ENCODE data around the gene LCOR. TPM values are rescaled to one million over a fixed set of nuclear protein-coding genes. Genes with fewer than 3 reads are reported as not detected.
"Not testable (repeated sequence)": the region's sequence is repeated elsewhere in the genome, so short reads cannot be mapped to it uniquely, and the experiment has no call there.

The LCOR gene
- total RNA-seq, 1 donor: 87.7 TPM

DNA sequence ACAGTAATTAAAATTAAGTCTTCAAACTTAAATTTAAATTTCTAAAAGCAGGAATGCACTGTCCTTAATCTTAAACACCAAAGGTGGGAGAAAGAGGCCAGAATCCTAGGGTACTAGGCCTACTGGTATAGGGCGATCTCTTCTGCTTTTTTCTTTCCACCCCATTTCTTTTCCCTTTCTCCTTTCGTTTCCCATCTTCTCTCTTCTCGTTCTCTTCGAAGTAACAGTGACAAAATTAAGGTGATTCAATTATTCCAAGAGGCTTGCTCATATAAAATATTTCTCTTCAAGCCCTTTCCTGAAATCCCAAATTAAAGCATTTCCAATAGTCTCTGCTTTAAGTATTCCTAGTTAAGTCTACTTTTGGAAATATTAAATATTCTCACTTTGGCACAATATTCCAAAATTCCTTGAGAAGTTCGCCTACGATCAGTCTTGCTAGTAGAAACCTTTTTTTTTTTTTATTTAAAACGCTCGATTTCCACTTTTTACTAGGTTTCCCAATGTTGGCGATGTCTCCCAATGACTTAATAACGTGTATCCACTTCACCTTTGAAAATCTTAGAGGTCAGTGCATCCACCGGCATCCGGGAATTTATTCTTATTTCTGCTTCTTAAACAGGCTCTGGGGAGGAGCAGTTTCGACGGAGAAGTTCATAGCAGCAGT lies 765 bp upstream of the LCOR start:
- Histone ChIP-seq H3K27me3 (ENCODE audit: insufficient read depth, low read length) (no peaks in the 10 kb centered on the region), H3K4me1 (ENCODE audit: insufficient read depth, low read length) (peaks cover 40% of the 10 kb centered on the region), H3K4me3 (ENCODE audit: low read length) (peak overlapping the region; percentile 62), H3K9me3 (ENCODE audit: low read depth, low read length) (no peaks in the 10 kb centered on the region)

DNA sequence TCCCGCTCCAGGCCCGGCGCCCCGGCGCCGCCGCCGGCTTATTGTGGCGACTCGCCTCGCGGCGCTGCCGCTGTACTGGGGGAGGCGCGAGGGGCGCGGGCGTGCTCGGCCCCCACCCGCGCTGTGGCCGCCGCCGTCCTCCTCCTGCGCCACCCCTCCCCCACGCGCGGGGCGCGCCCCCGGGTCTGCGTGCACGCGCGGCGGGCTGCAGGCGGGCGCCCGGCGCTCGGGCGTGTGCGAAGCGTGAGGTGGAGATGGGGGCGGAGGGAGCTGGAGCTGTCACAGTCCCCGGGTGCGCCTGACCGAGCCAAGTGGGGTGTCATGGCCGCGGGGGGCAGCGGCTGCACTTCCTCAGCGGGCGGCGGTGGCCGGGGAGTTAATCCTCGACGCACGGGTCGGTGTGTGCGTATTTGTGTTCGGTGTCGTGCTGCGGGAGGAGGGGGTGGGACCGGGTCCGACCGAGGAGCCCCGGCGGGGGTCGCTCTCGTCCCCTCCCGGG lies 672 bp downstream of the LCOR start:
- H3K4me3 ChIP-seq (ENCODE audit: low read length): peak overlapping the region; percentile 62
- H3K4me1 ChIP-seq (ENCODE audit: insufficient read depth, low read length): peaks cover 46% of the 10 kb centered on the region
- H3K27me3 ChIP-seq (ENCODE audit: insufficient read depth, low read length): no peaks in the 10 kb centered on the region

DNA sequence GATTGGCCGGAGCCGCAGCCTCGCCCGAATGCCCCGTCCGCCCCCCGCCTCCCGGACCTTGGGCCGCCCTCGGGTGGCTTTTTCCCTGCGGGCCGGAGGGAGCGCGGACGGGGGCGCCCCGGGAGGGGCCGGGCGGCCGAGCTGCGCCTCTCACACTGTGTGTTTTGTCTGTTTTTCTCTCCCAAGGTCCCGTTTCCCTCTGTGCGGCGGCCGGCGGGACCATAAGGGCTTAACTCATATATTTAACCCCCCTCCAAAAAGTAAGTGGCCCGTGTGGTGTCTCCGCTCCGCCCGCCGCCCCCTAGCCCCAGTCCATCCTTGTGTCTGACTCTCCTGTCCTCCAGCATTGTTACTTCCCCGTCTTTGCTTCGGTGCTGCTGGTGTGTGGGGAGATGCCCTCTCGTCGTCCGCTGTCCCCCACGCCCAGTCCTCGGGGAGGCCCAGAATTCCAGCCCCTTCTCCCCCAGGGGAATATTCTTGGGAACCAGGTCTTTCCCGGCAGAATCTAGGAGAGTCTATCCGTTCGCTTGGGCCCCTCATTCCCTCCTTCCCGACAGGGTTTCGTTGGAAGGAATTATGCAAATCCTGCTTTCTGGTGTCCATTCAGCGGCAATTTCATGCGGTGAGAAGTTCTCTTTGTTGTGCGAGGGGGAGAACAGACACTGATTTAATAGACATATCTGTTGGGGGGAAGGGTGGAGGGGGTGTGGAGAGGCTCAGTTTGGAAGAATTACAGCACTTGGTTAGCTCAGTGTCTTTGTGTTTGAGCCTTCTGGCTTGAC lies 1.3 kb downstream of the LCOR start:
- Histone ChIP-seq H3K4me3 (ENCODE audit: low read length) (peak overlapping the region; percentile 62), H3K27me3 (ENCODE audit: insufficient read depth, low read length) (no peaks in the 10 kb centered on the region), H3K4me1 (ENCODE audit: insufficient read depth, low read length) (peaks cover 46% of the 10 kb centered on the region), H3K9me3 (ENCODE audit: low read depth, low read length) (no peaks in the 10 kb centered on the region)

More for the DNA sequence above, 672 bp downstream of the LCOR start:
- no peaks in the 10 kb centered on the region for H3K9me3 ChIP-seq (ENCODE audit: low read depth, low read length)

DNA sequence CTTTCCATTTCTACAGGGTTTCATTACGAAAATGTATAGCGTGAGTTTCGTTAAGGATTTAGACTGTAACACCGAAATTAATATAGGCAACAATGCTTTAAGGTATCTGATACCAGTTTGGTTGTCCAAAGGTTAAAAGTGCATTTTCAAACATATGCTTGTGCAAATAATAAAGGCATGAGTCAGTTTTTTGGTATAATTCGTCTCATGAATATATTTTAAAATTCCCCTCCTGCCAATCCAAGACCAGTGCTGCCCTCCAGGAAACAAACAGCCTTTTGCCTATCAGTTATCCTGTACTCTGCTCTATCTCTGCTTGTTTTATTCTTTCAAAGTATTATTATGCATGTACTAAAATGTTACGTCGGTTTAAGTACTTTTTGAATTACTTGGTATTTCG lies 2.0 kb downstream of the LCOR start:
- H3K9me3 ChIP-seq (ENCODE audit: low read depth, low read length): no peaks in the 10 kb centered on the region
- H3K4me3 ChIP-seq (ENCODE audit: low read length): peak overlapping the region; percentile 62
- peaks cover 46% of the 10 kb centered on the region for H3K4me1 ChIP-seq (ENCODE audit: insufficient read depth, low read length)
- H3K27me3 ChIP-seq (ENCODE audit: insufficient read depth, low read length): no peaks in the 10 kb centered on the region

DNA sequence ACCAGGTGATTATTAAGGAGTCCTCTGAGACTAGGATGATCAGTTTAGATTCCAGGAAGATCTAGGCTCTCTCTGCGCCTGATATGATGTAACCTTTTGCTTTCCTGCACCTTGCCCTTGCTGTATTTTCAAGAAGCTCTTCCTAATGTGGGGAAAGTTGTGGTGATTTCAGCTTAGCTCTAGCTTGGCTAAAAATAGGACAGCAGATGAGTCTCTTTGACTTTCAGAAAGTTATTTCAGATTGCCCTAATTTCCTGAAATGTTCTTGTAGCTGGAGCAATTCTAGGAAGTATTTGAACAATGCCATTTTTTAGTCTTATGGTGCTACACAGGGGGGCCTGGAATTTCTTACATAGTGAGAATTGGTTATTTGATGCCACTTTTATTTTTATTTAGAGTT lies 3.8 kb downstream of the LCOR start:
- H3K9me3 ChIP-seq (ENCODE audit: low read depth, low read length): no peaks in the 10 kb centered on the region
- no peaks in the 10 kb centered on the region for H3K27me3 ChIP-seq (ENCODE audit: insufficient read depth, low read length)
- no peak overlapping the region for H3K4me3 ChIP-seq (ENCODE audit: low read length)
- H3K4me1 ChIP-seq (ENCODE audit: insufficient read depth, low read length): peaks cover 52% of the 10 kb centered on the region

DNA sequence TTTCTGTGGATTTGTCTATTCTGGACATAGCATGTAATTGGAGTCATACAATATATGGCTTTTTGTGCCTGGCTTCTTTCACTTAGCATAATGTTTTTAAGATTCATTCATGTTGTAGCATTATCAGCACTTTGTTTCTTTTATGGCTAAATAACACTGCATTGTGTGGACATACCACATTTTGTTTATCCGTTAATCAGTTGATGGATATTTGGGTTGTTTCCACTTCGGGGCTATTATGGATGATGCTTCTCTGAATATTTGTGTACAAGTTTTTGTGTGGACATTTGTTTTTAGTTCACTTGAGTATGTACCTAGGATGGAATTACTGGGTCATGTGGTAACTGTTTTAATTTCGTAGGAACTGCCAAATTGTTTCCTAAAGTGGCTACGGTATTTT lies 6.4 kb downstream of the LCOR start:
- Histone ChIP-seq H3K4me1 (ENCODE audit: insufficient read depth, low read length) (peaks cover 58% of the 10 kb centered on the region), H3K4me3 (ENCODE audit: low read length) (no peak overlapping the region), H3K9me3 (ENCODE audit: low read depth, low read length) (no peaks in the 10 kb centered on the region), H3K27me3 (ENCODE audit: insufficient read depth, low read length) (no peaks in the 10 kb centered on the region)

DNA sequence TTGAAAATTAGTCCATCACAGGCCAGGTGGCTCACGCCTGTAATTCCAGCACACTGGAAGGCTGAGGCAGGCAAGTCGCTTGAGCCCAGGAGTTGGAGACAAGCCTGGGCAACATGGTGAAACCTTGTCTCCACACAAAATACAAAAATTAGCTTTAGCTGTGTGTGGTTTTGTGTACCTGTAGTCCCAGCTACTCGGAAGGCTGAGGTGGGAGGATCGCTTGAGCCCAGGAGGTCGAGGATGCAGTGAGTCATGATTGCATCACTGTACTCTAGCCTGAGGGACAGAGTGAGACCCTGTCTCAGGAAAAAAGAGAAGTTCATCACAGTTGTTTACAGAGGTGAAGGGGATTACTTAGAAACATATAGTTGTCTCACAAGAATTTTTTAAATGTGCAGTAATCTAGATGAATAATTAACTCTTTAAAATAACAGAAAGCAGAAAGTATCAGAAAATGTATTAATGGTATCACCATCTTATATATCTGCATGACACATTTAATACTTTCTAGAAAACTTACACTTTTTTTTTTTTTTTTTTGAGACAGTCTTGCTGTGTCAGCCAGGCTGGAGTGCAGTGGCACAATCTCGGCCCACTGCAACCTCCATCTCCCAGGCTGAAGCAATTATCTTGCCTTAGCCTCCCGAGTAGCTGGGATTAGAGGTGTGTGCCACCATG lies 8.9 kb downstream of the LCOR start:
- H3K4me1 ChIP-seq (ENCODE audit: insufficient read depth, low read length): peaks cover 45% of the 10 kb centered on the region
- H3K9me3 ChIP-seq (ENCODE audit: low read depth, low read length): no peaks in the 10 kb centered on the region
- H3K27me3 ChIP-seq (ENCODE audit: insufficient read depth, low read length): no peaks in the 10 kb centered on the region
- no peak overlapping the region for H3K4me3 ChIP-seq (ENCODE audit: low read length)

DNA sequence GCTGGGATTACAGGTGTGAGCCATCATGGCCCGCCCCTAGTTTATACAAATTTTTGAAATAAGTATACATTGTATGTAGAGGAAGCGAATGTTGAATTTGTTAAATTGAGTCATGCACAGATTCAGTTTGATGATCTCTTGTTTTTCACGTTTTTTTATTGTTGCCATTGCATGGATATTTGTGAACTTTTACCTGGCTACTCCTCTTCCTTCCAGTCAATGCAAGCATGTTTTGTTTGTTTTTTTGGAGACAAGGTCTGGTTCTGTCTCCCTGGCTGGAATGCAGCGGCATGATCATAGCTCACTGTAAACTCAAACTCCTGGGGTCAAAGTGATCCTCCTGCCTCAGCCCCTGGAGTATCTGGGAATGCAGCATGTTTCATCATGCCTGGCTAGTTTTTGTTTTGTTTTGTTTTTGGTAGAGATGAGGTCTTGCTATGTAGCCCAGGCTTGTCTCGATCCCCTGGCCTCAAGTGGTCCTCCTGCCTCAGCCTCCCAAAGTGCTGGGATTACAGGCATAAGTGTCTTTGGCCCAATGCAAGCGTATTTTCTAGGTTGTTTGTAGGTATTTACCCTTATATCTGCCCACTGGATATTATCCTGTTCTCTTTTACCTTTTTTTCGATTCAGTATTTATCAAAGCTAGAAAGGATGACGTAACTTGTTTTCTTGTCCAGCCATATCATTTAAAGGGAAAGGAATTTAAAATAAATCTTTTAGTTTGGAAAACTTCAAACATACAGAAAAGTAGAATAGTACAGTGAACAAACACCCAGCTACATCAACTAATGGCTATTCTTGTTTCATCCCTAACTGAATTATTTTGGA lies 11.0 kb downstream of the LCOR start:
- H3K27me3 ChIP-seq (ENCODE audit: insufficient read depth, low read length): no peaks in the 10 kb centered on the region
- H3K9me3 ChIP-seq (ENCODE audit: low read depth, low read length): no peaks in the 10 kb centered on the region
- no peak overlapping the region for H3K4me3 ChIP-seq (ENCODE audit: low read length)
- peaks cover 36% of the 10 kb centered on the region for H3K4me1 ChIP-seq (ENCODE audit: insufficient read depth, low read length)

DNA sequence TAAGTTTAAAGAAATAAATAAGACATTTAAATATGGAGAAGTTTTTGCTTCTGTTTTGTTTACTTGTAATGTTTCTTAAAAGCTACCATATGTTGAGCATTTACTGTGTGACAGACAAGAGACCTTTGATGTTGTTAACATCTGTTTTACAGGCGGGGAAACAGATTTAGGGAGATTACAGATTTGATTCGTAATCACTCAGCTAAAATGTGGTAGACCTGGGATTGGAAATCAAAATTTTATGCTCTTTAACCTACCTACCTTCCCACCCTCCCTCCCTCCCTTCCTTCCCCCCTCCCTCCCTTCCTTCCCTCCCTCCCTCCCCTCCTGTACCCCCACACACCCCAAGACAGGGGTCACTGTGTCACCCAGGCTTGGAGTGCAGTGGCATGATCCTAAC lies 11.7 kb downstream of the LCOR start:
- Histone ChIP-seq H3K9me3 (ENCODE audit: low read depth, low read length) (no peaks in the 10 kb centered on the region), H3K4me3 (ENCODE audit: low read length) (no peak overlapping the region), H3K27me3 (ENCODE audit: insufficient read depth, low read length) (no peaks in the 10 kb centered on the region), H3K4me1 (ENCODE audit: insufficient read depth, low read length) (peaks cover 36% of the 10 kb centered on the region)

DNA sequence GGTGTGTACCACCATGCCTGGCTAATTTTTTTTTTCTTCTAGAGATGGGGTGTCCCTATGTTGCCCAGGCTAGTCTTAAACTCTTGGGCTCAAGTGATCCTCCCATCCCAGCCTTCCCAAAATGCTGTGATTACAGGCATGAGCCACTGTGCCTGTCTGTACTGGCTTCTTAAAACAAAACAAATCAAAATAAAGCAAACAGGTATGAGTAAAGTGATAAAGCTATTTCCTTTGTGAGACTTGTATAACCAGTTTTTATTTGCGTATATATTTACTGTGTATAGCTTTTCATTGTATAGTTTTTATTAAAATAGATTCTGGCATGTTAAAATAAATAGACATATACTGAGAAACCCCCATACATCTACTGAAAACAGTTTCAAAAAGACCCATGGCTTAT lies 14.3 kb downstream of the LCOR start:
- no peak overlapping the region for H3K4me3 ChIP-seq (ENCODE audit: low read length)
- no peaks in the 10 kb centered on the region for H3K9me3 ChIP-seq (ENCODE audit: low read depth, low read length)
- peaks cover 26% of the 10 kb centered on the region for H3K4me1 ChIP-seq (ENCODE audit: insufficient read depth, low read length)
- H3K27me3 ChIP-seq (ENCODE audit: insufficient read depth, low read length): no peaks in the 10 kb centered on the region

DNA sequence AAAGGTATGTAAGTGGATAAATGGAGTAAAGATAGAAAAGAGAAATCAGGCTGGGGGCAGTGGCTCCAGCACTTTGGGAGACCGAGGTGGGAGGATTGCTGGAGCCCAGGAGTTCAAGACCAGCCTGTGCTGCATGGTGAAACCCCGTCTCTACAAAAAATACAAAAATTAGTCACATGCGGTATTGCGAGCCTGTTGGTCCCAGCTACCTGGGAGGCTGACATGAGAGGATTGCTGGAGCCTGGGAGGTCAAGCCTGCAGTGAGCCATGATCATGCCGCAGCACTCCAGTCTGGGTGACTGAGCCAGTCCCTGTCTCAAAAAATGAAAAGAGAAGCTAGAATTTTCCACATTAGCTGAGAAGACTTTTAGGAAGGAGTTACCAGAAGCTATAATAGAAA lies 14.8 kb downstream of the LCOR start:
- H3K9me3 ChIP-seq (ENCODE audit: low read depth, low read length): no peaks in the 10 kb centered on the region
- H3K27me3 ChIP-seq (ENCODE audit: insufficient read depth, low read length): no peaks in the 10 kb centered on the region
- H3K4me1 ChIP-seq (ENCODE audit: insufficient read depth, low read length): peaks cover 21% of the 10 kb centered on the region
- no peak overlapping the region for H3K4me3 ChIP-seq (ENCODE audit: low read length)

DNA sequence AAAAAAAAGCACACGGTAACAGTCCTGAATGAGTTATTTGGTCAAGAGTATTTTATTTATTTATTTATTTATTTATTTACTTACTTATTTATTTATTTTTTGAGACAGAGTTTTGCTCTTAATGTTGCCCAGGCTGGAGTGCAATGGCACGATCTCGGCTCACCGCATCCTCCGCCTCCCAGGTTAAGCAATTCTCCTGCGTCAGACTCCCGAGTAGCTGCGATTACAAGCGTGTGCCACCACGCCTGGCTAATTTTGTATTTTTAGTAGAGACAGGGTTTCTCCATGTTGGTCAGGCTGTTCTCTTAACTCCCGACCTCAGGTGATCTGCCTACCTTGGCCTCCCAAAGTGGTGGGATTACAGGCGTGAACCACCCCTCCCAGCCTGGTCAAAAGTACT lies 15.3 kb downstream of the LCOR start:
- H3K9me3 ChIP-seq (ENCODE audit: low read depth, low read length); H3K27me3 ChIP-seq (ENCODE audit: insufficient read depth, low read length); H3K4me3 ChIP-seq (ENCODE audit: low read length): not testable (repeated sequence)
- H3K4me1 ChIP-seq (ENCODE audit: insufficient read depth, low read length): peaks cover 21% of the 10 kb centered on the region

DNA sequence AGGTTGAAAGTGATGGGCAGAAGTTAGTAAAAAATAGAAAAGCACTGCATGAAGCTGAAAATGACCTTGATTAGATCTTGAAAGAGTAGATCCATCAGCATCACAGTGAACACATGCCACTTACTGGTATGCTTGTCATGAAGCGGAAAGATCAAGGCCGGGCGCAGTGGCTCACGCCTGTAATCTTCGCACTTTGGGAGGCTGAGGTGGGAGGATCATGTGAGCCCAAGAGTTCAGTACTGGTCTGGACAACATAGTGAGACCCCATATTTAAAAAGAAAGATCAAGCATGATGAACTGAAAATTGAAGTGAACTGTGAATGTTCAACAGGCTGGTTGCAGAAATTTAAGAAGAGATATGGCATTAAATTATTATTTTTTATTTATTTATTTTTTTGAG lies 18.0 kb downstream of the LCOR start:
- Histone ChIP-seq H3K9me3 (ENCODE audit: low read depth, low read length) (no peaks in the 10 kb centered on the region), H3K27me3 (ENCODE audit: insufficient read depth, low read length) (no peaks in the 10 kb centered on the region), H3K4me1 (ENCODE audit: insufficient read depth, low read length) (peaks cover 8% of the 10 kb centered on the region), H3K4me3 (ENCODE audit: low read length) (no peak overlapping the region)

DNA sequence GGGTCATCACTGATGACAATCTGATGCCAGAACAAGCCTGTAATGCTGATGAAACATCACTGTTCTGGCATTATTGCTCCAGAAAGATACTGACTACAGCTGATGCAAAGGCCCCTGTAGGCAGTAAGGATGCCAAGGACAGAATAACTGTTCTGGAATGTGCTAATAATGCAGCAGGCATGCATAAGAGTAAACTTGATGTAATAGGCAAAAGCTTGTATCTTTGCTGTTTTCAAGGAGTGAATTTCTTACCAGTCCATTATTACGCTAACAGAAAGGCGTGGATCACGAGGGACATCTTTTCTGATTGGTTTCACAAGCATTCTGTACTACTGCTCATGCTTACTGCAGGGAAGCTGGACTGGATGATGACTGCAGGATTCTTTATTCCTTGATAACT lies 18.7 kb downstream of the LCOR start:
- Histone ChIP-seq H3K4me1 (ENCODE audit: insufficient read depth, low read length) (peaks cover 8% of the 10 kb centered on the region), H3K27me3 (ENCODE audit: insufficient read depth, low read length) (no peaks in the 10 kb centered on the region), H3K4me3 (ENCODE audit: low read length) (no peak overlapping the region), H3K9me3 (ENCODE audit: low read depth, low read length) (no peaks in the 10 kb centered on the region)

DNA sequence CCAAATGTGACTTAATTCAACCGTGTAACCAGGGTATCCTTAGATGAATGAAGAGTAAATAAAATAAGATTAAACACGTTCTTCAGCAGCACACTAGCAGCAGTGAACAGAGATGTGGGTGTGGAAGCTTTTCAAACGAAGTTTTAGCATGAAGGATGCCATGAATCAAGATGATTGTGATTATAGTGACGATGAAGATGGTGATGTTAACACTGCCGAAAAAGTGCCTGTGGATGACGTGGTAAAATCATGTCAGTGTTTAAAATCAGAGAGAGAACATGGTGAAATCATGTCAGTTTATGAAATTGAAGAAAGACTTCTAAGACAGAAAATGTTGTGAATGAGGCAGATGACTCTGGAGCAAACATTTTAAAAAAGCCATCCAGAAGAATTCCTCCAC lies 19.2 kb downstream of the LCOR start:
- Histone ChIP-seq H3K9me3 (ENCODE audit: low read depth, low read length) (no peaks in the 10 kb centered on the region), H3K27me3 (ENCODE audit: insufficient read depth, low read length) (no peaks in the 10 kb centered on the region), H3K4me3 (ENCODE audit: low read length) (no peak overlapping the region), H3K4me1 (ENCODE audit: insufficient read depth, low read length) (peaks cover 9% of the 10 kb centered on the region)
